MCF 10A (cell line): Measurements from ENCODE around the gene HAUS3. TPM values are rescaled to one million over a fixed set of nuclear protein-coding genes. Genes with fewer than 3 reads are reported as not detected.

ENCODE experiments used
- Bru-seq: library from RNA; stranded (reverse); fragments of 400-500 nt; gene quantifications from one replicate; lab custom pipeline; 2021; lab: Mats Ljungman, UMichigan
- BruChase-seq, 2 experiments: library from RNA; stranded (reverse); fragments of 400-500 nt; gene quantifications; one replicate each; lab custom pipeline; 2021; lab: Mats Ljungman, UMichigan
- BruUV-seq: library from RNA; stranded (reverse); fragments of 400-500 nt; replicated peaks from 2 replicates; lab custom pipeline; 2021; lab: Mats Ljungman, UMichigan
- CTCF ChIA-PET: fragments of 300-600 bp; sonication (Branson Sonifier 250); formaldehyde crosslinking; extraction: SDS; loops from one replicate; lab custom pipeline; 2021; ENCODE audit warnings: antibody characterized with exemption, inconsistent platforms; lab: Yijun Ruan, JAX
- POLR2A ChIA-PET: fragments of 300-600, 350-650 bp; sonication (Branson Sonifier 250); formaldehyde crosslinking; extraction: SDS; loops from one replicate; lab custom pipeline; 2020; ENCODE audit warnings: antibody characterized with exemption, inconsistent platforms; lab: Yijun Ruan, JAX
- DNase-seq: peaks from one replicate; pipeline ENCODE4 v3.0.0-alpha.2; 2018; ENCODE audit not compliant: unreplicated experiment
- H3K27ac Mint-ChIP-seq: one replicate; pipeline ENCODE4 v1.8.0; 2022; ENCODE audit warnings: mild to moderate bottlenecking, low read depth, mixed read lengths; ENCODE audit not compliant: unreplicated experiment
- H3K27me3 Mint-ChIP-seq: one replicate; pipeline ENCODE4 v1.8.0; 2022; ENCODE audit warnings: mixed read lengths; ENCODE audit not compliant: insufficient read depth, unreplicated experiment
- H3K36me3 Mint-ChIP-seq: one replicate; pipeline ENCODE4 v1.8.0; 2022; ENCODE audit warnings: mild to moderate bottlenecking, moderate library complexity, mixed read lengths; ENCODE audit not compliant: insufficient read depth, unreplicated experiment
- H3K4me1 Mint-ChIP-seq: one replicate; pipeline ENCODE4 v1.8.0; 2022; ENCODE audit warnings: mixed read lengths; ENCODE audit not compliant: insufficient read depth, unreplicated experiment
- H3K4me3 Mint-ChIP-seq: one replicate; pipeline ENCODE4 v1.8.0; 2022; ENCODE audit warnings: mild to moderate bottlenecking, moderate library complexity, mixed read lengths; ENCODE audit not compliant: unreplicated experiment
- H3K9me3 Mint-ChIP-seq: one replicate; pipeline ENCODE4 v1.8.0; 2022; ENCODE audit warnings: mixed read lengths; ENCODE audit not compliant: unreplicated experiment
- CTCF ChIP-seq: fragments of 200-600 bp; IDR thresholded peaks from one replicate; pipeline ENCODE4 v1.8.0; 2022; ENCODE audit warnings: antibody characterized with exemption, mild to moderate bottlenecking; ENCODE audit not compliant: unreplicated experiment
- intact Hi-C: fragments of 100-400 bp; cut with micrococcal nuclease; formaldehyde crosslinking; loops from 2 replicates; pipeline ENCODE4 v1.14.1; 2022
- long read RNA-seq: library from polyadenylated mRNA; stranded (forward); transcript quantifications from one replicate; pipeline ENCODE4 v2.0.0, GENCODE V29; 2022
- total RNA-seq: library from RNA; stranded (reverse); gene quantifications from 2 replicates; pipeline ENCODE4 v1.2.3, GENCODE V29; 2022

The HAUS3 gene
- total RNA-seq: 13.3 and 13.9 TPM in 2 replicates
- percentile 76 among the genes with signal in this experiment for Bru-seq, nascent RNA
- percentile 91 among the genes with signal in this experiment for BruChase-seq, experiment 1, labeled RNA remaining after a 6-hour chase
- BruChase-seq, experiment 2, labeled RNA remaining after a 2-hour chase: percentile 96 among the genes with signal in this experiment
- long read RNA-seq, full-length matches to known transcripts: 31 of 93 reads
- long read RNA-seq, partial matches to known transcripts: 48 of 93 reads
- long read RNA-seq, other reads (novel, unspliced or antisense): 14 of 93 reads

- Mint-ChIP-seq H3K27ac (peak within 1 kb of the TSS; percentile 90), H3K27me3 (no peaks in the 10 kb centered on the region), H3K36me3 (peaks cover 36% of the 10 kb centered on the region), H3K4me3 (peak within 1 kb of the TSS; percentile 80), H3K9me3 (no peaks in the 10 kb centered on the region), H3K4me1 (peaks cover 43% of the 10 kb centered on the region)
- BruUV-seq: no TSS peak
- intact Hi-C loops: loop anchor here (2.0 to 5.0 kb wide), 2 partner anchors 171 to 221 kb away; no protein-coding TSS in a partner anchor
- CTCF ChIA-PET: interaction anchor here (0.5 to 1.4 kb wide), 4 partner anchors 22 to 637 kb away, joined by 3 to 6 read pairs (median 3); no protein-coding TSS in a partner anchor
- no peak for TF ChIP-seq CTCF
- peak; percentile 98 for DNase-seq
- POLR2A ChIA-PET: interaction anchor here (0.6 to 4.7 kb wide), 21 partner anchors 8 to 395 kb away, joined by 3 to 54 read pairs (median 4); partner anchors contain the start of genes CFAP99, FAM193A, MXD4 and RNF4
These were observed at the start of gene HAUS3, which contains the start of gene POLN for GRCh38 chr4:2241410-2242353. Gene HAUS3, minus strand, starts transcription at chr4:2242121. Its CDS starts 1,175 bp downstream, at chr4:2240946. Gene POLN, minus strand, starts transcription at chr4:2242121. Its CDS starts 12,890 bp downstream, at chr4:2229231.

- no peak for DNase-seq
- no TSS peak for BruUV-seq
- Mint-ChIP-seq H3K4me3 (no peak overlapping the region), H3K9me3 (no peaks in the 10 kb centered on the region), H3K27me3 (no peaks in the 10 kb centered on the region), H3K36me3 (no peaks in the 10 kb centered on the region), H3K27ac (no peak overlapping the region), H3K4me1 (no peaks in the 10 kb centered on the region)
- intact Hi-C loops: no loop called here
- no peak for TF ChIP-seq CTCF
- ChIA-PET POLR2A (no interaction called here), CTCF (no interaction called here)
These were observed 49.2 kb upstream of the HAUS3 start for GRCh38 chr4:2290974-2291704.

- ChIA-PET POLR2A (interaction anchor here (0.7 kb wide), 1 partner anchor 98 kb away, joined by 3 read pairs; no protein-coding TSS in a partner anchor), CTCF (no interaction called here)
- intact Hi-C loops: no loop called here
- Mint-ChIP-seq H3K27ac (no peak overlapping the region), H3K27me3 (no peaks in the 10 kb centered on the region), H3K4me3 (no peak overlapping the region), H3K9me3 (no peaks in the 10 kb centered on the region), H3K4me1 (no peaks in the 10 kb centered on the region), H3K36me3 (no peaks in the 10 kb centered on the region)
- DNase-seq: no peak
- no TSS peak for BruUV-seq
- TF ChIP-seq CTCF: no peak
These were observed 48.6 kb upstream of the HAUS3 start for GRCh38 chr4:2290488-2290887.
